Measurements from ENCODE around the gene AWAT2.
A peak's percentile ranks its signal among the peaks of the same experiment; 100 is the strongest.
"Not testable (repeated sequence)": the region's sequence is repeated elsewhere in the genome, so short reads cannot be mapped to it uniquely, and the experiment has no call there.

AWAT2 gene

DNA sequence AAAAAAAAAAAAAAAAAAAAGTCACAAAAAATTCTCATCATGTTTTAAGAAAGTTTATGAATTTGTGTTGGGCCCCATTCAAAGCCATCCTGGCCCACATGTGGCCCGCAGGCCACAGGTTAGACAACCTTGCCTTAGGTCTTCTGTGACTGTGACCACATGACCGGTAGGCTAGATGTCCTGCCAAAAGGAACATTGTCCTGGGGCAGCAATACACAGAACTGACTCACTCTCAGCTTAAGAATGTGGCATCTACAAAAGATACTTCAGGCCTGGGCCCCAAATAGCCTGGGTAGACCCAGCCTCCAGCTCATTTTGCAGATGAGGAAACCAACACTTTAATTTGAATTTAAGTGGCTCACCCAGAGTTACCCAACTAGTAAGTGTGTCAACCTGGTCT, 10.0 kb downstream of the AWAT2 start:
- DNase-seq: no peak

DNA sequence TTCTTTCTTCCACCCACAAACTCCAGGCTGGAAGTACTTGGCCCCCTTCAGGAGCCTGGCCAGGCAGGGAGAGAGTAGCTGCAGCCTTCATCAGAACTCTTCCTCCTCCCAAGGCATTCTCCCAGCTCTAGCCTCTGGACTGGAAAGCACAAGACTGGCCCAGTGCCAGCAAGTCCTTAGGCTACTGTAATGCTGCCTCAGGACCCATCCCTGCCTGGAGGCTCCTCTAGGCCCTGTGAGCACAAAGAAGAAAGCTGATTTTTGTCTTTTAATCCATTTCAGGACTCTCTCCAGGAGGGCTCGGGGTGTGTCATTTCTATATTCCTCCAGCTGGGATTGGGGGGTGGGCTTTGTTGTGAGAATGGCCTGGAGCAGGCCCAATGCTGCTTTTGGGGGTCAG, 10.8 kb downstream of the AWAT2 start:
- no peak for DNase-seq

DNA sequence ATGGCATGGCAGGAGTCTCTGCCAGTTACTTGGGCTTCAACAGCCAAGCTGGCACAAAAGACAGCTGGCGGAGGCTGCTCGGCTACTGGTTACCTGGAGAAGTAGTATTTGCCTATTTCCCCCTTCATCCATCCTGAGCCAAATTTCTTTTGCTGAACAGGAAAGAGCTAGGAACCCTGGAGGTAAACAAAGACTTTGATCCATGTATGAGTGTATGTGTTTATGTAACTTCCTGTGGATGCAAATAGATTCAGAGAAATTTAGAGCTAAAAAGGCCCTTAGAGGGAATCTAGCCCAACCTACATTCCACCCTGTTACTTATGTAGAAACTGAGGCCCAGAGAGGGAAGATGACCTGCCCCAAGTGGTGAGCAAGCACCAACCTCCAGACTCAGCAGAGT, 11.2 kb downstream of the AWAT2 start:
- DNase-seq: no peak

- DNase-seq: no peak
Observed at GRCh38 chrX:70034646-70035045, 15.1 kb downstream of the AWAT2 start.

- no peak for DNase-seq
Observed at GRCh38 chrX:70033348-70034051, 16.2 kb downstream of the AWAT2 start.

DNA sequence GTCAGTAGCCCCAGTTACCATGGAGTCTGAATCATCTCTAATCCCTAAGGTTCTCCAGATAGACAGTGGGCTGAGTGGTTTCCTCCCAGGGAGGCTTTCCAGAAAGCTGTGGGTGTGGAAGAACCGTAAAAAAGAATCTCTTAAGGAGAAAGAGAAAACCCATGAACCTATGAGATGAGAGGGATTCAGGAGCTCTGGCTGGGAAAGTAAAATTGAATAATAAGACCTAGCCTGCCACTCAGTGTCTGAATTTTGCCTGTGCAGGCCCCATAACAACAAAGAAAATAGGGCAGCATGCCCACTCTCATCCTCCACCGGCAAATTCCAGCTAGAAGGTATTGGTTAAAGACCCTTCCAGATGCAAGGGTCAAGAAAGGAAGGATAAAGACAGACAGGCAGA, 16.9 kb downstream of the AWAT2 start:
- no peak for DNase-seq

DNA sequence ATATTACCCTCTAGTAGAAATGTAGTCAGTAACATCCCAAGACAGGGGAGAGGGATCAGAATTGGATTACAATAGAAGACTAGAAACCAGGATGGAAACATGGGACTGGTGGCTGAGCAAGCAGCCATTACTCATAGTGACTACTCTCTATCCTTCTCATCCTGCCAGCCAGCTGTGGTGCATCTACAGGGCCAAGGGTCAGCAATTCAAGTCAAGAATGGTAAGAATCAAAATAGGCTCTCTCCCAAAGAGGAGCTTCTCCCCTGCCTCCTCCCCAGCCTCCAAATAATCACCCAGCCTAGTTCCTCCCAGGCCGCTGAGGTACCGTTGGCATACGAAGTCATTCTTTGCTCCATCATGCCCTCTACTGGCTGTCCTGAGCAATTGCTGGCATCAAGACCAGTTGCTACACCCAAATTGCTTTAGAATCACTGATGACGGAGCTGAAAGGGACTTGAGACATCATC, 19.4 kb downstream of the AWAT2 start:
- DNase-seq: peak; percentile 52

- DNase-seq: no peak
Observed at GRCh38 chrX:70029863-70030262, 19.9 kb downstream of the AWAT2 start.

GRCh38 chrX:70026851-70027200, 22.9 kb downstream of the AWAT2 start:
- no peak for DNase-seq

DNA sequence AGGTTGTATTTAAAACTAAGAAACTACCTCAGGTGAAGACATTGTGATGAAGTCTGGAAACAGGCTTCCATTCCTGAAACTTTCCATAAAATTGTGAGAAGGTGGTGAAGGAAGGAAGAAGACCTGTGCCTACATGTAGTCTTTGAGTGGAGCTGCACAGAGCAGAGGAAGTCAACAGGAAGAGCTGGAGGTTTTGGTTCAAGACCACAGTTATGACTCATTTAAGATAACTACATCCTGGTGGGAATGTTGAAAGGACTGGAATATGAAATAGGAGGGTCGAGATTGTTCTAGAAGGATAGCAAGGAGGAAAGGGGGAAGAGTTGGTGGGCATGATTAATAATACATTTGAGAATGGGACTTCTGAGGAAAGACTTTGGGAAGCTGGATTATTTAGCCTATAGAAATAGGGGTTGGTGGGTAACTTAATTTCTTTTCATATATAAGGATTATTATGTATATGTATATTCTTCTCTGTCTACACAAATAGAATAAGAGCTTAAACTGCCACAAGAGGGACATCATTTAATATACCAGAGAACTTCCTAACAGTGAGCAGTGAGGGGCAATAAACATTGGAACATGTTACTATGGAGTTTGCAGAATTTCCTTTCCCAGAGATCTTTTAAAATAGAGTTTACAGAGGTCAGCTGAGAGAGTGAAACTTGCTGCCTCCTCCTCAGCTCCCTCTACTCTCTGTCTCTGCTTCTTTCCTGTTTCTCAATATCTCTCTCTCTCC, 23.5 kb downstream of the AWAT2 start:
- peak; percentile 22 for DNase-seq

DNA sequence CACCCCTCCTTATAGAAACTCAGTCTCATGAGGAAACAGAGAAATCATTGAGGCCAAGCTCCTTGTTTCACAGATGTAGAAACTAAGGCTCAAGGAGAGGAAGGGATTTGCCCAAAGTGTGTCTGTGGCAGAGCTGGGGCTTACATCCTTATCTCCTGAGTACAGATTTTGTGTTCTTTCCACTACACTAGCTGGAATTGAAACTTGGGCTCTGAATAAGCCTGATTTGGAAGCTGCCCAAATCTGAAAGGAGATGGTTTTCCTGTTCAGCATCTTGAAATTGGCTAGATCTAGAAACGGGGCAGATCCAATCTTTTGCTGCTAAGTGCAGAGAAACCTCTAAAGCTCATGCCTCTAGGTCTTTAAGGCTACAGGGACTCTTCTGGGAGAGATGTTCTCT, 24.3 kb downstream of the AWAT2 start:
- peak; percentile 2 for DNase-seq

DNA sequence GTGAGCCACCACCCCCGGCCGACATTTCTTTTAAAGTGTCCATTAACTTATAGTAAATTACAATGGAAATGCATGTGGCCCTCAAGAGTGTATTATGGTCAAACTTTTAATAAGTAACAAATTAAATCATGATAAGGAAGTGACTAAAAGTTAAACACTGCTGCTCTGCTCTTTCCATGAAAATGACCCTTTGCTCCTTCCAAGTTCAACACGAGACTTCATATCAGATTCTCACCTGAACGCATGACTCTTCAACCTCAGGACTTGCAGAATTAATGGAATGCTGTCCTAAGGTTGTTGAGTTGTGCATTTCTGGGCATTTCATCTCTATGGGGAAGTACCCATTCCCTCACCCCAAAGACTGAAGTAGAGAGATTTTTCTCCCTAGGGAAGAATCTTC, 27.1 kb downstream of the AWAT2 start:
- no peak for DNase-seq

DNA sequence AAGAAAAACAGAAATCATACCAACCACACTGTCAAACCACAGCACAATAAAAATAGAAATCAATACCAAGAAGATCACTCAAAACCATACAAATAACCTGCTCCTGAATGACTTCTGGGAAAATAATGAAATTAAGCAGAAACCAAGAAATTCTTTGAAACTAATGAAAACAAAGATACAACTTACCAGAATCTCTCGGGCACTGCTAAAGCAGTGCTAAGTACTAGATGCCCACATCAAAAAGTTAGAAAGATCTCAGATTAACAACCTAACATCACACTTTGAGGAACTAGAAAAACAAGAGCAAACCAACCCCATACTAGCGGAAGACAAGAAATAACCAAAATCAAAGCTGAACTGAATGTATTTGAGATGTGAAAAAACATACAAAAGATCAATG, 33.2 kb downstream of the AWAT2 start:
- no peak for DNase-seq

DNA sequence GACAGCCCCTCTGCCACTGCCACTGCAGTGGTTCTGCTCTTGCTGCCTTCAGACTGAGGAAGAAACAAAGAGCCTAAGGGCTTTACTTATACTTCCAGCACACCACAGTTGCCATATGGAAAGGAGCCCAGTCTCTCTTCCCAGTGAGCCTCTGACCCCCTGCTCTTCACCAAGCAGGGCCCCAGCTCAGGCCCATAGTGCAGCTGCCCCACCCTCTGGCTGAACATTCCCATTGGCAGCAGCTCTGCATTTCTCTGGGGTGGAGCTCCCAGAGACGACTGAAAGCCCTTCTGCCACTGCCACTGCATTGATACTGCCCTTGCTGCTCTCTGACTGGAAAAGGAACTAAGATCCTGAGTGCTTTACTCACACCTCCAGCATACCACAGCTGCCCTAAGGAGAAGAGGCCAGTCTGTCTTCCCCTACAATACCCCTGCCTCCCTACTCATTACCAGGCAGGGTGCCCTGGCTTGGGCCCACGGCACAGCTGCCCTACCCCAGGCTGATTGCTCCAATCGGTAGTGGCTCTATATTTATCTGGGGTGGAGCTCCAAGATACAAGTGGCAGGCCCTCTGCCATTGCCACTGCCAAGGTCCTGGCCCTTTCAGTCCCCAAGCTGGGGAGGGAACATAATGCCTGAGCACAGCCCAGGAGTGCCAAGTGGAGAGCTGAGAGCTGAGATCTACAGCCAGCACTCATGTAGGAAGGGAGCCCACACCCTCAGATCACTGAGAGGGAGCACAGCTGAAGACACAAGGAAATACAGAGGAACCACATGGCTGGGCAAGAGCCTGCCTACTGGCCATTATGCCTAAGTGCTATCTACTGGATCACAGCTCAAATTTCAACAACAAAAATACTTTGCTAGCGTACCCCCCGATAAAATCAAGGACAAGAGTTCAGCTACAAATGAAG, 36.0 kb downstream of the AWAT2 start:
- no peak for DNase-seq

DNA sequence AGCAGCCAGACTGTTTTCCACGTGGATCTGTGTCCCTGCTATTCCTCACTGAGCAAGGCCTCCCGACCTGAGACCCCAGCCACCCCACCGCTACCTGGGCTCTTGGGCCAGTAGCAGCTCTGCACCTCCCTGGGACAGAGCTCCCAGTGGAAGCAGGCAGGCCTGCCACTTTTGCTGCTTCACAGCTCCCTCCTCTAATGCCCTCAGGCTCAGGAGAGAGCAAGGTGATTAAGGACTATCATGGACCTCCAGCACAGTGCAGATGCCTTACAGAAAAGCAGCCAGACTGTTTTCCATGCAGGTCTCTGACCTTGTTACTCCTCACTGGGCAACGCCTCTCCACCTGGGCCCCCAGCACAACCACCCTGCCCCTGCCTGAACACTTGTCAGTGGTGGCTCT, 37.0 kb downstream of the AWAT2 start:
- DNase-seq: no peak

DNA sequence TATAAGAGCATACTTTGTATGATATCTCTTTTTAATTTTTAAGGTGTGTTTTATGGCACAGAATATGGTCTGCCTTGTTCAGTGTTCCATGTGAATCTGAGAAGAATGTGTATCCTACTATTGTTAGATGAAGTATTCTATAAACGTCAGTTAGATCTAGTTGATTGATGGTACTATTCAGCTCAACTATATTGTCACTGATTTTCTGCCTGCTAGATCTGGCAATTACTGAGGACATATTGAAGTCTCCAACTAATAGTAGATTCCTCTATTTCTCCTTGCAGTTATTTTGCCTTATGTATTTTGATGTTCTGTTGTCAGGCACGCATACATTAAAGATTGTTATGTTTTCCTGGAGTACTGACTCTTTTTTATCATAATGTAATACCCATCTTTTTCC, 39.8 kb downstream of the AWAT2 start:
- no peak for DNase-seq

GRCh38 chrX:70009049-70009448, 40.7 kb downstream of the AWAT2 start:
- no peak for DNase-seq

- DNase-seq: no peak
Observed at GRCh38 chrX:70007946-70008345, 41.8 kb downstream of the AWAT2 start.

DNA sequence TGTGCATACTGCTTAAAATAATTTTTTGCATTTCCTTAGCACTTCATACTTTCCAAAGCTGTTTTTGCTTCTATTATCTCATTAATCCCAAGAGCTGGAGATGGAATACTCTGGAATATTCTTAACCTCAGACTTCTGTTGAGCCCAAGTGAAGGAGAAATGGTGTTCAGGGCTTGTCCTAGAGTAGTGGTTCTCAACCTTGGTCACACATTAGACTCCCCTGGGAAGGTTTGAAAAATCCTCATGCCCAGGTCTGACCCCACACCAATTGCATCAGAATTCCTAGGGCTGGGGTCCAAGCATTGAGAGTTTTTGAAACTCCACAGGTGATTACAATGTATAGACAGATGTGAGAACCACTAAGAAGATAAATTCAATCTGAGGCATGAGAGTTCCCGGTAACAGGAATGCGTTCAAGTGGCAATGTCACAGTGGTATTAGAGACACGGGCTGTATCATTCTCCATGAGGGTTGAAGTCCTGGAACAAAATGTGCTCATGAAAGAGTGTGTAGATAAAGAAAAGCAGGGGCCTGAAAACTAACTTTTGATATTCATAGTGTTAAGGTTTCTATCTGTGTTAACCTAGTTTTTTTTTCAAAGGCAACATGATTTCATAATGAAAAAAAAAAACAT, 47.9 kb downstream of the AWAT2 start:
- DNase-seq: no peak

DNA sequence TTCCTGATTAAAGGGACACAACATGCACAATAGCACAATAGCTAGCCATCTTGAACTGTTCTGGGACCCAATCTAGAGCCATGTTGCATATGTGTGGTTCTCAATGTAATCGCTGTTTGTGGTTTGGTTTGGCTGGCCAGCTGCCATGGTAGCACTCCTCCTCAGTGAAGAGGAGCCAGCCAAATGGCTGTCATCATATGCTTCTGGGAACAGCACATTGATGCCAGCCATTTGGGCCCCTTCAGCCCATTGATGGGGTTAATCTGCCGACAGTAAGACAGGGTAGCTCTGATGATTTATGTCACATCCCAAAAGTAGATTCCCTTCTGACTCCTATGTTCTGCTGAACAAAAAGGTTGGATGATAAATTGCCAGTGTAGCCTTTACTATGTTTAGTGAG, 48.5 kb downstream of the AWAT2 start:
- no peak for DNase-seq

DNA sequence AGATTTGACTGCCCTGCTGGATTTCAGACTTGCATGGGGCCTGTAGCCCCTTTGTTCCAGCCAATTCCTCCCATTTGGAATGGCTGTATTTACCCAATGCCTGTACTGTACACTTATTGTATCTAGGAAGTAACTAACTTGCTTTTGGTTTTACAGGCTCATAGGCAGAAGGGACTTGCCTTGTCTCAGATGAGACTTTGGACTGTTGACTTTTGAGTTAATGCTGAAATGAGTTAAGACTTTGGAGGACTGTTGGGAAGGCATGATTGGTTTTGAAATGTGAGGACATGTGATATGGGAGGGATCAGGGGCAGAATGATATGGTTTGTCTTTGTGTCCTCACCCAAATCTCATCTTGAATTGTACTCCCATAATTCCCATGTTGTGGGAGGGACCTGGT, 51.4 kb downstream of the AWAT2 start:
- DNase-seq: not testable (repeated sequence)

GRCh38 chrX:69996113-69996468, 53.6 kb downstream of the AWAT2 start:
- DNase-seq: no peak
